Fibroblast of villous mesenchyme (primary cell): ENCODE measurements around the gene HRC. TPM values are rescaled to one million over a fixed set of nuclear protein-coding genes. Genes with fewer than 3 reads are reported as not detected.

Source experiments
- DNase-seq: peaks from one replicate; pipeline ENCODE4 v3.0.0-alpha.2; 2010; ENCODE audit warnings: low read depth
- H3K4me3 ChIP-seq: 2 replicates; pipeline ENCODE4 v1.5.1; 2011; ENCODE audit warnings: low read depth, mild to moderate bottlenecking, low read length
- CTCF ChIP-seq: IDR thresholded peaks from 2 replicates; pipeline ENCODE4 v1.5.1; 2012; ENCODE audit warnings: low read depth, mild to moderate bottlenecking, low read length; ENCODE audit not compliant: insufficient read depth
- total RNA-seq: library from RNA; depleted of rRNA; stranded (reverse); fragments of >200 nt; gene quantifications from 2 replicates; pipeline ENCODE4 v1.2.3, GENCODE V29; 2012

HRC gene
- total RNA-seq, 1 donor: under 0.01 TPM

- no peak for DNase-seq
- TF ChIP-seq CTCF: no peak
- no peak overlapping the region for H3K4me3 ChIP-seq
Measured at GRCh38 chr19:49160450-49161189, 5.4 kb upstream of the HRC start.

- peak; percentile 73 for DNase-seq
Measured at GRCh38 chr19:49157445-49158224, 2.4 kb upstream of the HRC start, which contains the start of gene TRPM4. Gene TRPM4, plus strand, starts transcription at chr19:49157792. Its CDS starts 75 bp downstream, at chr19:49157867.

GRCh38 chr19:49155820-49156346 is 687 bp upstream of the HRC start:
- no peak for TF ChIP-seq CTCF
- DNase-seq: no peak
- no peak overlapping the region for H3K4me3 ChIP-seq

More at GRCh38 chr19:49157445-49158224, 2.4 kb upstream of the HRC start, which contains the start of gene TRPM4:
- TF ChIP-seq CTCF: no peak
- H3K4me3 ChIP-seq: peak within 1 kb of the TSS; percentile 94

- no peak for DNase-seq
- no peak overlapping the region for H3K4me3 ChIP-seq
- TF ChIP-seq CTCF: no peak
Measured at GRCh38 chr19:49154279-49154678, 917 bp downstream of the HRC start.

- H3K4me3 ChIP-seq: no peak overlapping the region
- no peak for TF ChIP-seq CTCF
- no peak for DNase-seq
Measured at GRCh38 chr19:49153167-49153809, 1.9 kb downstream of the HRC start.

- no peak overlapping the region for H3K4me3 ChIP-seq
- no peak for DNase-seq
- TF ChIP-seq CTCF: no peak
Measured at GRCh38 chr19:49152119-49152550, 3.1 kb downstream of the HRC start.
